H9 (cell line): ENCODE measurements around the gene FAM200C. TPM values are rescaled to one million over a fixed set of nuclear protein-coding genes. Genes with fewer than 3 reads are reported as not detected.

Experiments used
- DNase-seq: peaks from one replicate; pipeline ENCODE4 v3.0.0-alpha.2; 2017
- H2AFZ ChIP-seq: one replicate; pipeline ENCODE4 v1.6.1; 2013; ENCODE audit warnings: mild to moderate bottlenecking, low read length, control low read depth, moderate library complexity
- H2AK5ac ChIP-seq: 2 replicates; pipeline ENCODE4 v1.6.1; 2013; ENCODE audit warnings: low read length, control low read depth, mixed read lengths; ENCODE audit not compliant: insufficient read length
- H2BK120ac ChIP-seq: one replicate; pipeline ENCODE4 v1.6.1; 2013; ENCODE audit warnings: low read depth, mild to moderate bottlenecking, low read length, control low read depth, inconsistent platforms; ENCODE audit not compliant: poor library complexity, severe bottlenecking
- H2BK12ac ChIP-seq: 2 replicates; pipeline ENCODE4 v1.6.1; 2013; ENCODE audit warnings: low read length, control low read depth, mixed read lengths, low read depth; ENCODE audit not compliant: insufficient read length
- H2BK15ac ChIP-seq: 2 replicates; pipeline ENCODE4 v1.6.1; 2013; ENCODE audit warnings: low read depth, low read length, control low read depth
- H2BK20ac ChIP-seq: one replicate; pipeline ENCODE4 v1.6.1; 2013; ENCODE audit warnings: low read depth, mild to moderate bottlenecking, low read length, control low read depth, inconsistent platforms; ENCODE audit not compliant: poor library complexity, severe bottlenecking
- H2BK5ac ChIP-seq: 2 replicates; pipeline ENCODE4 v1.6.1; 2013; ENCODE audit warnings: low read length, control low read depth, mixed read lengths; ENCODE audit not compliant: insufficient read length
- H3K14ac ChIP-seq: 2 replicates; pipeline ENCODE4 v1.6.1; 2013; ENCODE audit warnings: low read length, control low read depth; ENCODE audit not compliant: insufficient read depth
- H3K18ac ChIP-seq: 2 replicates; pipeline ENCODE4 v1.6.1; 2013; ENCODE audit warnings: low read depth, mild to moderate bottlenecking, mixed read lengths, low read length, control low read depth; ENCODE audit not compliant: insufficient read length
- H3K23ac ChIP-seq: 2 replicates; pipeline ENCODE4 v1.6.1; 2013; ENCODE audit warnings: low read length, control low read depth, mixed read lengths, low read depth; ENCODE audit not compliant: insufficient read length
- H3K23me2 ChIP-seq: 2 replicates; pipeline ENCODE4 v1.6.1; 2013; ENCODE audit warnings: low read depth, mild to moderate bottlenecking, mixed read lengths, low read length, control low read depth; ENCODE audit not compliant: insufficient read length, poor library complexity, severe bottlenecking
- H3K27ac ChIP-seq: 2 replicates; pipeline ENCODE4 v1.5.1; 2013; ENCODE audit warnings: low read length, control low read depth, mixed read lengths, low read depth; ENCODE audit not compliant: insufficient read length
- H3K27me3 ChIP-seq: 2 replicates; pipeline ENCODE4 v1.6.1; 2013; ENCODE audit warnings: low read length, control low read depth, inconsistent platforms; ENCODE audit not compliant: insufficient read depth
- H3K4ac ChIP-seq: 2 replicates; pipeline ENCODE4 v1.6.1; 2013; ENCODE audit warnings: low read depth, mild to moderate bottlenecking, control low read depth, inconsistent platforms, low read length, moderate library complexity
- H3K4me1 ChIP-seq: 2 replicates; pipeline ENCODE4 v1.6.1; 2013; ENCODE audit warnings: low read length, control low read depth, inconsistent platforms; ENCODE audit not compliant: insufficient read depth
- H3K4me2 ChIP-seq: 2 replicates; pipeline ENCODE4 v1.6.1; 2013; ENCODE audit warnings: low read length, control low read depth, mixed read lengths; ENCODE audit not compliant: insufficient read length, insufficient read depth
- H3K56ac ChIP-seq: 2 replicates; pipeline ENCODE4 v1.6.1; 2013; ENCODE audit warnings: low read depth, mild to moderate bottlenecking, mixed read lengths, low read length, control low read depth; ENCODE audit not compliant: insufficient read length
- H3K79me1 ChIP-seq: 2 replicates; pipeline ENCODE4 v1.6.1; 2013; ENCODE audit warnings: low read depth, mild to moderate bottlenecking, moderate library complexity, low read length, control low read depth, inconsistent platforms; ENCODE audit not compliant: insufficient read depth, poor library complexity, severe bottlenecking
- H3K79me2 ChIP-seq: 2 replicates; pipeline ENCODE4 v1.6.1; 2013; ENCODE audit warnings: low read length, control low read depth, inconsistent platforms; ENCODE audit not compliant: insufficient read depth
- H3K9ac ChIP-seq: 2 replicates; pipeline ENCODE4 v1.6.1; 2013; ENCODE audit warnings: low read length, control low read depth, mixed read lengths; ENCODE audit not compliant: insufficient read length; ENCODE audit errors: extremely low read depth
- H3K9me3 ChIP-seq: one replicate; pipeline ENCODE4 v1.6.1; 2013; ENCODE audit warnings: low read depth, low read length, inconsistent platforms; ENCODE audit not compliant: control insufficient read depth
- H3T11ph ChIP-seq: one replicate; pipeline ENCODE4 v1.6.1; 2013; ENCODE audit warnings: mild to moderate bottlenecking, low read length, control low read depth, inconsistent platforms
- H4K20me1 ChIP-seq: one replicate; pipeline ENCODE4 v1.6.1; 2013; ENCODE audit not compliant: control insufficient read depth, insufficient read length, insufficient read depth
- H4K5ac ChIP-seq: 2 replicates; pipeline ENCODE4 v1.6.1; 2013; ENCODE audit warnings: low read depth, mild to moderate bottlenecking, mixed read lengths, low read length, control low read depth; ENCODE audit not compliant: insufficient read length
- H4K8ac ChIP-seq: replicated peaks from 2 replicates; pipeline ENCODE4 v1.6.1; 2013; ENCODE audit warnings: low read length, control low read depth, mixed read lengths, low read depth; ENCODE audit not compliant: insufficient read length
- H4K91ac ChIP-seq: 2 replicates; pipeline ENCODE4 v1.6.1; 2013; ENCODE audit warnings: low read depth, mild to moderate bottlenecking, moderate library complexity, mixed read lengths, low read length, control low read depth; ENCODE audit not compliant: insufficient read length
- H3K27ac Mint-ChIP-seq, 3 experiments: 2 replicates in 2 of 3; 3 replicates in 1 of 3; pipeline ENCODE4 v1.8.0; 2020 to 2021; ENCODE audit warnings: mixed read lengths in 3 of 3, mild to moderate bottlenecking in 1 of 3, moderate library complexity in 1 of 3
- H3K27me3 Mint-ChIP-seq: 2 replicates; pipeline ENCODE4 v1.8.0; 2021; ENCODE audit warnings: low read depth, mild to moderate bottlenecking, moderate library complexity, mixed read lengths
- H3K36me3 Mint-ChIP-seq, 3 experiments: 2 replicates in 2 of 3; 3 replicates in 1 of 3; pipeline ENCODE4 v1.8.0; 2020 to 2021; ENCODE audit warnings: low read depth in 3 of 3, mixed read lengths in 3 of 3; ENCODE audit not compliant: insufficient read depth in 1 of 3
- H3K4me1 Mint-ChIP-seq, 2 experiments: 2 replicates each; pipeline ENCODE4 v1.8.0; 2020; ENCODE audit warnings: mixed read lengths in 2 of 2
- H3K4me3 Mint-ChIP-seq, 2 experiments: 2 replicates in 1 of 2; 3 replicates in 1 of 2; pipeline ENCODE4 v1.8.0; 2020 to 2021; ENCODE audit warnings: mild to moderate bottlenecking in 2 of 2, mixed read lengths in 2 of 2, moderate library complexity in 1 of 2
- H3K9me3 Mint-ChIP-seq, 2 experiments: 2 replicates in 1 of 2; 3 replicates in 1 of 2; pipeline ENCODE4 v1.8.0; 2020; ENCODE audit warnings: mild to moderate bottlenecking in 2 of 2, mixed read lengths in 2 of 2, moderate library complexity in 1 of 2
- CTCF ChIP-seq: fragments of 200-600 bp; sonication (generic); conservative IDR thresholded peaks from 3 replicates; pipeline ENCODE4 v1.8.0; 2021; ENCODE audit warnings: antibody characterized with exemption, mild to moderate bottlenecking
- WGBS: extraction: QIAGEN DNeasy Blood & Tissue Kit; methylation state at CpG from one replicate; pipeline ENCODE4 v1.1.7; 2013; ENCODE audit warnings: missing lambda C conversion rate, low lambda C conversion rate, mixed read lengths; ENCODE audit not compliant: insufficient read length; ENCODE audit errors: extremely low coverage; 5-methylcytosine and 5-hydroxymethylcytosine counted together
- total RNA-seq: library from RNA; stranded (reverse); gene quantifications from 2 replicates; pipeline ENCODE4 v1.2.1, GENCODE V29; 2021

FAM200C gene
- total RNA-seq, 1 experiment from 2014 or later, result 4.3 TPM

- DNase-seq, result peak; percentile 6
- Histone ChIP-seq H3K27me3 (no peaks in the 10 kb centered on the region), H2BK20ac (no peak overlapping the region), H3K23me2 (no peaks in the 10 kb centered on the region), H3K9ac (no peak overlapping the region), H3K27ac (no peak overlapping the region), H3K9me3 (no peaks in the 10 kb centered on the region), H2AFZ (no peak overlapping the region), H2BK12ac (no peak overlapping the region), H2AK5ac (no peak overlapping the region), H3K23ac (no peak overlapping the region), H2BK120ac (no peak overlapping the region), H2BK15ac (no peak overlapping the region), H4K8ac (no peak overlapping the region), H3K4ac (no peak overlapping the region), H4K91ac (no peak overlapping the region), H4K20me1 (no peaks in the 10 kb centered on the region), H3T11ph (no peak overlapping the region), H3K79me1 (no peaks in the 10 kb centered on the region), H3K18ac (no peak overlapping the region), H3K14ac (no peak overlapping the region), H2BK5ac (no peak overlapping the region), H3K56ac (no peak overlapping the region), H3K79me2 (no peaks in the 10 kb centered on the region), H3K4me2 (no peak overlapping the region), H3K4me1 (0 out of 2 replicates have a peak, but pooled peaks cover 2% of the 10 kb centered on the region), H4K5ac (no peak overlapping the region)
- no CpG with 5 or more reads among the region's 9 CpGs for whole genome bisulfite sequencing
- Mint-ChIP-seq H3K4me1 (peaks cover 9 to 23% of the 10 kb centered on the region in 2 experiments), H3K36me3 (no peaks in the 10 kb centered on the region), H3K27me3 (peaks cover 3% of the 10 kb centered on the region), H3K27ac (no peak overlapping the region), H3K4me3 (no peak overlapping the region), H3K9me3 (no peaks in the 10 kb centered on the region)
- TF ChIP-seq CTCF, result no peak
Measured at GRCh38 chr5:160361624-160362228, 38.1 kb downstream of the FAM200C start.
